PC-9 (cell line): ENCODE results near the gene SYMPK. TPM values are rescaled to one million over a fixed set of nuclear protein-coding genes. Genes with fewer than 3 reads are reported as not detected.
A peak's percentile ranks its signal among the peaks of the same experiment; 100 is the strongest.

Experiments used
- BruUV-seq: library from RNA; stranded (reverse); fragments of 400-500 nt; replicated peaks from 2 replicates; lab custom pipeline; 2021; lab: Mats Ljungman, UMichigan
- CTCF ChIA-PET: fragments of 300-600 bp; sonication (Branson Sonifier 250); formaldehyde crosslinking; loops from one replicate; lab custom pipeline; 2022; ENCODE audit warnings: antibody characterized with exemption; lab: Charles Lee
- POLR2A ChIA-PET: fragments of 300-600 bp; sonication (Branson Sonifier 250); formaldehyde crosslinking; loops from one replicate; lab custom pipeline; 2022; ENCODE audit warnings: antibody characterized with exemption; ENCODE audit not compliant: unreplicated experiment; lab: Charles Lee
- DNase-seq, 2 experiments: peaks; one replicate each; pipeline versions ENCODE4 v3.0.0 to v3.0.0-alpha.2; 2015 to 2022; ENCODE audit warnings: mixed read lengths in 1 of 2
- H2AFZ ChIP-seq: fragments of 200-600 bp; sonication (generic); 2 replicates; pipeline ENCODE4 v1.8.1; 2017; ENCODE audit warnings: antibody characterized with exemption
- H3F3A ChIP-seq: fragments of 200-600 bp; sonication (generic); 2 replicates; pipeline ENCODE4 v1.8.1; 2017; ENCODE audit warnings: antibody characterized with exemption, mild to moderate bottlenecking, low read depth; ENCODE audit not compliant: insufficient read depth
- H3K27ac ChIP-seq: fragments of 200-600 bp; sonication (generic); 2 replicates; pipeline ENCODE4 v1.6.1; 2016; ENCODE audit warnings: mixed run types
- H3K27me3 ChIP-seq: fragments of 200-600 bp; sonication (generic); 2 replicates; pipeline ENCODE4 v1.6.1; 2016; ENCODE audit warnings: low read depth, mixed run types; ENCODE audit not compliant: insufficient read depth
- H3K36me3 ChIP-seq: fragments of 200-600 bp; sonication (generic); 2 replicates; pipeline ENCODE4 v1.6.1; 2016; ENCODE audit warnings: low read depth, mixed run types
- H3K4me1 ChIP-seq: fragments of 200-600 bp; sonication (generic); replicated peaks from 2 replicates; pipeline ENCODE4 v1.6.1; 2016; ENCODE audit warnings: mixed run types; ENCODE audit not compliant: insufficient read depth
- H3K4me2 ChIP-seq: fragments of 200-600 bp; sonication (generic); 2 replicates; pipeline ENCODE4 v1.6.1; 2017; ENCODE audit warnings: mixed run types
- H3K4me3 ChIP-seq: fragments of 200-600 bp; sonication (generic); 2 replicates; pipeline ENCODE4 v1.6.1; 2016; ENCODE audit warnings: mixed run types
- H3K79me2 ChIP-seq: fragments of 200-600 bp; sonication (generic); 2 replicates; pipeline ENCODE4 v1.6.1; 2017; ENCODE audit warnings: low read depth, mixed run types
- H3K9me2 ChIP-seq: fragments of 200-600 bp; sonication (generic); 2 replicates; pipeline ENCODE4 v1.8.1; 2017; ENCODE audit warnings: mild to moderate bottlenecking; ENCODE audit not compliant: insufficient read depth
- H3K9me3 ChIP-seq: fragments of 200-600 bp; sonication (generic); 2 replicates; pipeline ENCODE4 v1.8.1; 2016; ENCODE audit warnings: low read depth; ENCODE audit not compliant: insufficient read depth
- H4K20me1 ChIP-seq: fragments of 200-600 bp; sonication (generic); 2 replicates; pipeline ENCODE4 v1.8.1; 2017; ENCODE audit not compliant: insufficient read depth
- EZH2 ChIP-seq: fragments of 200-600 bp; sonication (generic); IDR thresholded peaks from 2 replicates; pipeline ENCODE4 v1.8.0; 2017; ENCODE audit warnings: antibody characterized with exemption, low read depth
- intact Hi-C: fragments of 100-400 bp; cut with micrococcal nuclease; formaldehyde crosslinking; loops from one replicate; pipeline ENCODE4 v1.10.0; 2022; ENCODE audit not compliant: unreplicated experiment
- total RNA-seq: library from RNA; stranded (reverse); gene quantifications from 2 replicates; pipeline ENCODE4 v1.2.3, GENCODE V29; 2021
- TF ChIP-seq, protein P1 (sequence below): fragments of 200-600 bp; sonication (generic); conservative IDR thresholded peaks from 2 replicates; pipeline ENCODE4 v1.6.1; 2017; ENCODE audit warnings: mixed run types, antibody characterized with exemption, mild to moderate bottlenecking, moderate library complexity

SYMPK gene
- total RNA-seq, 1 experiment from 2014 or later: 85.5 TPM

GRCh38 chr19:45823182-45823581, 39.8 kb downstream of the SYMPK start:
- no peak overlapping the region for H3K4me2 ChIP-seq
- intact Hi-C loops: no loop called here
- no TSS peak for BruUV-seq
- DNase-seq: peak in 1 of 2 experiments; percentile 29
- H4K20me1 ChIP-seq: no peaks in the 10 kb centered on the region
- H3K27me3 ChIP-seq: no peaks in the 10 kb centered on the region
- TF ChIP-seq, protein P1, sequence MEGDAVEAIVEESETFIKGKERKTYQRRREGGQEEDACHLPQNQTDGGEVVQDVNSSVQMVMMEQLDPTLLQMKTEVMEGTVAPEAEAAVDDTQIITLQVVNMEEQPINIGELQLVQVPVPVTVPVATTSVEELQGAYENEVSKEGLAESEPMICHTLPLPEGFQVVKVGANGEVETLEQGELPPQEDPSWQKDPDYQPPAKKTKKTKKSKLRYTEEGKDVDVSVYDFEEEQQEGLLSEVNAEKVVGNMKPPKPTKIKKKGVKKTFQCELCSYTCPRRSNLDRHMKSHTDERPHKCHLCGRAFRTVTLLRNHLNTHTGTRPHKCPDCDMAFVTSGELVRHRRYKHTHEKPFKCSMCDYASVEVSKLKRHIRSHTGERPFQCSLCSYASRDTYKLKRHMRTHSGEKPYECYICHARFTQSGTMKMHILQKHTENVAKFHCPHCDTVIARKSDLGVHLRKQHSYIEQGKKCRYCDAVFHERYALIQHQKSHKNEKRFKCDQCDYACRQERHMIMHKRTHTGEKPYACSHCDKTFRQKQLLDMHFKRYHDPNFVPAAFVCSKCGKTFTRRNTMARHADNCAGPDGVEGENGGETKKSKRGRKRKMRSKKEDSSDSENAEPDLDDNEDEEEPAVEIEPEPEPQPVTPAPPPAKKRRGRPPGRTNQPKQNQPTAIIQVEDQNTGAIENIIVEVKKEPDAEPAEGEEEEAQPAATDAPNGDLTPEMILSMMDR: no peak
- TF ChIP-seq EZH2: no peak
- no peak overlapping the region for H2AFZ ChIP-seq
- H3K36me3 ChIP-seq: no peaks in the 10 kb centered on the region
- no peaks in the 10 kb centered on the region for H3K9me2 ChIP-seq
- POLR2A ChIA-PET: no interaction called here
- CTCF ChIA-PET: interaction anchor here (0.7 kb wide), 1 partner anchor 288 kb away, joined by 3 read pairs; no protein-coding TSS in a partner anchor
- H3K4me1 ChIP-seq: no peaks in the 10 kb centered on the region
- H3K27ac ChIP-seq: no peak overlapping the region
- H3F3A ChIP-seq: peaks cover 7% of the 10 kb centered on the region; the same call in 1 of the 2 replicates
- no peak overlapping the region for H3K4me3 ChIP-seq
- no peaks in the 10 kb centered on the region for H3K9me3 ChIP-seq
- no peaks in the 10 kb centered on the region for H3K79me2 ChIP-seq

- Histone ChIP-seq H3K4me2 (no peak overlapping the region), H2AFZ (no peak overlapping the region), H3K27me3 (no peaks in the 10 kb centered on the region), H3K9me3 (no peaks in the 10 kb centered on the region), H3K36me3 (no peaks in the 10 kb centered on the region), H4K20me1 (peaks cover under 1% of the 10 kb centered on the region; the same call in 1 of the 2 replicates), H3K4me1 (no peaks in the 10 kb centered on the region), H3K79me2 (no peaks in the 10 kb centered on the region), H3F3A (peaks cover 10% of the 10 kb centered on the region; the same call in 1 of the 2 replicates), H3K4me3 (no peak overlapping the region), H3K27ac (no peak overlapping the region), H3K9me2 (no peaks in the 10 kb centered on the region)
- peak in 1 of 2 experiments; percentile 9 for DNase-seq
- TF ChIP-seq EZH2: no peak
- TF ChIP-seq, protein P1: no peak
- ChIA-PET POLR2A (no interaction called here), CTCF (interaction anchor here (0.6 to 0.7 kb wide), 2 partner anchors 83 to 287 kb away, joined by 3 read pairs; no protein-coding TSS in a partner anchor)
- intact Hi-C loops: no loop called here
- BruUV-seq: no TSS peak
These were observed 40.2 kb downstream of the SYMPK start for GRCh38 chr19:45822716-45823115.

DNA sequence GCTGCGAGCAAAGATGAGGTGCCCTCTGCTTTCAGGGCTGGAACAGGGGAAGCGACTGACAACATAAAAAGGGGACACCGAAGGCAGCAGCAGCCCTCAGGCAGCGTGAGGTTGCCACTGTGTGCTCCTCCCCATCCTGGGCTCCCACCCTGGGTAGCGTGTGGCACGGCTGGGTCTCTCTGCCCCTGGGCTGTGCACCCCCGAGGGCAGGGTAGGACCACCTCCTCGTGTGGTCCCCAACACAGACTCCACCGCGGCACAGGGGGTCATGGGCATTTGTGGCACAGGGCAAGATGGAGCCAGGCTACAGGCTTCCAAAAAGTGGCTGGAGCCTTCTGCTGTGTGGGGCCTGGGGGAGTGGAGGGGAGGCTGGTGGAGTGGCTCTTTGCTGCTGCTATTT, 41.4 kb downstream of the SYMPK start:
- Histone ChIP-seq H3K36me3 (no peaks in the 10 kb centered on the region), H3F3A (peaks cover 14% of the 10 kb centered on the region; the same call in 1 of the 2 replicates), H3K27me3 (no peaks in the 10 kb centered on the region), H3K27ac (no peak overlapping the region), H3K79me2 (no peaks in the 10 kb centered on the region), H3K9me3 (no peaks in the 10 kb centered on the region), H2AFZ (no peak overlapping the region), H3K4me2 (no peak overlapping the region), H3K4me1 (no peaks in the 10 kb centered on the region), H4K20me1 (peaks cover 4% of the 10 kb centered on the region; the same call in 1 of the 2 replicates), H3K4me3 (no peak overlapping the region), H3K9me2 (no peaks in the 10 kb centered on the region)
- CTCF ChIA-PET: no interaction called here
- DNase-seq: peak in 1 of 2 experiments; percentile 9
- no TSS peak for BruUV-seq
- TF ChIP-seq EZH2: no peak
- TF ChIP-seq, protein P1: no peak
- POLR2A ChIA-PET: no interaction called here
- intact Hi-C loops: no loop called here
